ENCODE data around the gene EFNA5.

DNA sequence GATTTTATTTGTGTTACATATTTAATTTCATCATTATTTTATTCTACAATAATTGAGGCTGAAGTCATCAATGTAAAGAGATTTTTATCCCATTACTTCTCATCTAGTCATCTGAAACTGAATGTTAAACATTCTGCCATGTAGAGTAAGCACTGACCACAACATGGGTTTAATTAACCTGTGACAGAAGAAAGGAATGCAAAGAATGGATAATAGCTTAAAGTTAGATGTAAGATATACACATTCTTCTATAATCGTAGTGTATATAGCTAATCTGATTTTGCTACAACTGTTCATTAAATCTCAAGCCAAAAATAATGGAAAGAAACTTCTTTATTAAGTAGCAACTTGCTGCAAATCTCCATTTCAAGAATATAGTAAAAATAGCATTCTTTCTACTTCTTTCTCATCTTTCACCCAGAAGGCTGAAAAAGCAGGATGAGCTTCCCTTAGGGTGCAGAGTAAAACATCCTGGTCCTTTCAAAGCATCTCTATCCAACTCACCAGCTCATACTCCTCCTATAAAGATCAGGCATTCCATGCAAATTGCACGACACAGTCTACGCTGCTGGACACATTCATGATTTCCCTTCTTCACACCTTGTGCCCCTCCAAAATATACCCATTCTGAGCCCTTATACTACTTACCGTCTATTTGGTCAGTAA, 115.2 kb downstream of the EFNA5 start:
- TF ChIP-seq TAF1 (IDR thresholded peaks at IDR 0.05; ENCODE audit: low read depth, low read length): no peak
- TF ChIP-seq POLR2AphosphoS5 (IDR thresholded peaks at IDR 0.05; ENCODE audit: low read depth, low read length): no peak
